SK-N-SH (cell line): Measurements from ENCODE around the gene TEX19.

Experiments used
- CHD2 ChIP-seq: fragments of 150-350 bp; IDR thresholded peaks from 2 replicates; pipeline ENCODE4 v1.6.1; 2018; ENCODE audit warnings: low read length; ENCODE audit not compliant: partially characterized antibody
- EP300 ChIP-seq, 2 experiments: IDR thresholded peaks; 2 replicates each; pipeline versions ENCODE4 v1.4.0 to v1.6.1; 2012; ENCODE audit warnings: borderline replicate concordance in 1 of 2, low read depth in 1 of 2, low read length in 1 of 2
- EZH2phosphoT487 ChIP-seq: fragments of 200-600 bp; sonication (generic); IDR thresholded peaks from 2 replicates; pipeline ENCODE4 v1.6.1; 2017; ENCODE audit warnings: low read depth, mixed run types, mild to moderate bottlenecking, antibody characterized with exemption, moderate library complexity, borderline replicate concordance
- GATA2 ChIP-seq: sonication (generic); formaldehyde crosslinking; IDR thresholded peaks from 2 replicates; pipeline ENCODE4 v1.5.0; 2020; ENCODE audit warnings: mild to moderate bottlenecking, missing genetic modification reagents
- MXI1 ChIP-seq: IDR thresholded peaks from 2 replicates; pipeline ENCODE4 v1.6.1; 2012; ENCODE audit warnings: mild to moderate bottlenecking, low read depth, low read length, improper control_type of control experiment
- NFIC ChIP-seq: IDR thresholded peaks from 2 replicates; pipeline ENCODE4 v1.4.0; 2012; ENCODE audit warnings: borderline replicate concordance
- POLR2AphosphoS5 ChIP-seq: IDR thresholded peaks from 2 replicates; pipeline ENCODE4 v1.6.1; 2012; ENCODE audit warnings: low read depth, low read length
- RXRA ChIP-seq: IDR thresholded peaks from 2 replicates; pipeline ENCODE4 v1.4.0; 2012; ENCODE audit warnings: low read depth, mild to moderate bottlenecking, borderline replicate concordance
- SIN3A ChIP-seq: IDR thresholded peaks from 2 replicates; pipeline ENCODE4 v1.6.1; 2012; ENCODE audit warnings: low read depth, mild to moderate bottlenecking, low read length, moderate library complexity, borderline replicate concordance
- TAF1 ChIP-seq: IDR thresholded peaks from 2 replicates; pipeline ENCODE4 v1.6.1; 2012; ENCODE audit warnings: low read depth, mild to moderate bottlenecking, low read length, moderate library complexity, borderline replicate concordance
- TF ChIP-seq, protein P1 (sequence below): fragments of 200-600 bp; sonication (generic); IDR thresholded peaks from 2 replicates; pipeline ENCODE4 v1.6.1; 2017; ENCODE audit warnings: antibody characterized with exemption, mild to moderate bottlenecking, moderate library complexity
- TF ChIP-seq, protein P2 (sequence below): IDR thresholded peaks from 2 replicates; pipeline ENCODE4 v1.4.0; 2012; ENCODE audit warnings: low read depth
- TF ChIP-seq, protein P3 (sequence below): IDR thresholded peaks from 2 replicates; pipeline ENCODE4 v1.6.1; 2012; ENCODE audit warnings: mild to moderate bottlenecking, low read depth, low read length, moderate library complexity
- TF ChIP-seq, protein P4 (sequence below): IDR thresholded peaks from 2 replicates; pipeline ENCODE4 v1.4.0; 2012; ENCODE audit warnings: low read depth, borderline replicate concordance

DNA sequence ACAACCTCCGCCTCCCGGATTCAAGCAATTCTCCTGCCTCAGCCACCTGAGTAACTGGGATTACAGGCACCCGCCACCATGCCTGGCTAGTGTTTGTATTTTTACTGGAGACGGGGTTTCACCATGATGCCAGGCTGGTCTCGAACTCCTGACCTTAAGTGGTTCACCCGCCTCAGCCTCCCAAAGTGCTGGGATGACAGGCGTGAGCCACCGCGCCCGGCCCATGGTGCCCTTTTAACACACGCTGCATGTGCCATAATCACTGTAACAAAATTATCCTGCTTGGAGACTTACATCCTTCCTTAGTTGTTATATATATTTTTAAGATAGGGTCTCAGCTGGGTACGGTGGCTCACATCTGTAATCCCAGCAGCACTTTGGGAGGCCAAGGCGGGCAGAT is 47.1 kb upstream of the TEX19 start:
- TF ChIP-seq TAF1 = no peak
- TF ChIP-seq SIN3A = no peak
- TF ChIP-seq CHD2 = no peak
- TF ChIP-seq, protein P1, sequence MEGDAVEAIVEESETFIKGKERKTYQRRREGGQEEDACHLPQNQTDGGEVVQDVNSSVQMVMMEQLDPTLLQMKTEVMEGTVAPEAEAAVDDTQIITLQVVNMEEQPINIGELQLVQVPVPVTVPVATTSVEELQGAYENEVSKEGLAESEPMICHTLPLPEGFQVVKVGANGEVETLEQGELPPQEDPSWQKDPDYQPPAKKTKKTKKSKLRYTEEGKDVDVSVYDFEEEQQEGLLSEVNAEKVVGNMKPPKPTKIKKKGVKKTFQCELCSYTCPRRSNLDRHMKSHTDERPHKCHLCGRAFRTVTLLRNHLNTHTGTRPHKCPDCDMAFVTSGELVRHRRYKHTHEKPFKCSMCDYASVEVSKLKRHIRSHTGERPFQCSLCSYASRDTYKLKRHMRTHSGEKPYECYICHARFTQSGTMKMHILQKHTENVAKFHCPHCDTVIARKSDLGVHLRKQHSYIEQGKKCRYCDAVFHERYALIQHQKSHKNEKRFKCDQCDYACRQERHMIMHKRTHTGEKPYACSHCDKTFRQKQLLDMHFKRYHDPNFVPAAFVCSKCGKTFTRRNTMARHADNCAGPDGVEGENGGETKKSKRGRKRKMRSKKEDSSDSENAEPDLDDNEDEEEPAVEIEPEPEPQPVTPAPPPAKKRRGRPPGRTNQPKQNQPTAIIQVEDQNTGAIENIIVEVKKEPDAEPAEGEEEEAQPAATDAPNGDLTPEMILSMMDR = no peak
- TF ChIP-seq, protein P2, sequence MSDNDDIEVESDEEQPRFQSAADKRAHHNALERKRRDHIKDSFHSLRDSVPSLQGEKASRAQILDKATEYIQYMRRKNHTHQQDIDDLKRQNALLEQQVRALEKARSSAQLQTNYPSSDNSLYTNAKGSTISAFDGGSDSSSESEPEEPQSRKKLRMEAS = no peak
- TF ChIP-seq, protein P3, sequence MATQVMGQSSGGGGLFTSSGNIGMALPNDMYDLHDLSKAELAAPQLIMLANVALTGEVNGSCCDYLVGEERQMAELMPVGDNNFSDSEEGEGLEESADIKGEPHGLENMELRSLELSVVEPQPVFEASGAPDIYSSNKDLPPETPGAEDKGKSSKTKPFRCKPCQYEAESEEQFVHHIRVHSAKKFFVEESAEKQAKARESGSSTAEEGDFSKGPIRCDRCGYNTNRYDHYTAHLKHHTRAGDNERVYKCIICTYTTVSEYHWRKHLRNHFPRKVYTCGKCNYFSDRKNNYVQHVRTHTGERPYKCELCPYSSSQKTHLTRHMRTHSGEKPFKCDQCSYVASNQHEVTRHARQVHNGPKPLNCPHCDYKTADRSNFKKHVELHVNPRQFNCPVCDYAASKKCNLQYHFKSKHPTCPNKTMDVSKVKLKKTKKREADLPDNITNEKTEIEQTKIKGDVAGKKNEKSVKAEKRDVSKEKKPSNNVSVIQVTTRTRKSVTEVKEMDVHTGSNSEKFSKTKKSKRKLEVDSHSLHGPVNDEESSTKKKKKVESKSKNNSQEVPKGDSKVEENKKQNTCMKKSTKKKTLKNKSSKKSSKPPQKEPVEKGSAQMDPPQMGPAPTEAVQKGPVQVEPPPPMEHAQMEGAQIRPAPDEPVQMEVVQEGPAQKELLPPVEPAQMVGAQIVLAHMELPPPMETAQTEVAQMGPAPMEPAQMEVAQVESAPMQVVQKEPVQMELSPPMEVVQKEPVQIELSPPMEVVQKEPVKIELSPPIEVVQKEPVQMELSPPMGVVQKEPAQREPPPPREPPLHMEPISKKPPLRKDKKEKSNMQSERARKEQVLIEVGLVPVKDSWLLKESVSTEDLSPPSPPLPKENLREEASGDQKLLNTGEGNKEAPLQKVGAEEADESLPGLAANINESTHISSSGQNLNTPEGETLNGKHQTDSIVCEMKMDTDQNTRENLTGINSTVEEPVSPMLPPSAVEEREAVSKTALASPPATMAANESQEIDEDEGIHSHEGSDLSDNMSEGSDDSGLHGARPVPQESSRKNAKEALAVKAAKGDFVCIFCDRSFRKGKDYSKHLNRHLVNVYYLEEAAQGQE = no peak
- TF ChIP-seq POLR2AphosphoS5 = no peak
- TF ChIP-seq EP300 (IDR thresholded peaks at IDR 0.05; ENCODE audit: borderline replicate concordance in 1 of 2, low read depth in 1 of 2, low read length in 1 of 2) = no peak
- TF ChIP-seq RXRA = no peak
- TF ChIP-seq NFIC = no peak
- TF ChIP-seq EZH2phosphoT487 = no peak
- no peak for TF ChIP-seq GATA2 (CRISPR knock-in tag)
- TF ChIP-seq, protein P4, sequence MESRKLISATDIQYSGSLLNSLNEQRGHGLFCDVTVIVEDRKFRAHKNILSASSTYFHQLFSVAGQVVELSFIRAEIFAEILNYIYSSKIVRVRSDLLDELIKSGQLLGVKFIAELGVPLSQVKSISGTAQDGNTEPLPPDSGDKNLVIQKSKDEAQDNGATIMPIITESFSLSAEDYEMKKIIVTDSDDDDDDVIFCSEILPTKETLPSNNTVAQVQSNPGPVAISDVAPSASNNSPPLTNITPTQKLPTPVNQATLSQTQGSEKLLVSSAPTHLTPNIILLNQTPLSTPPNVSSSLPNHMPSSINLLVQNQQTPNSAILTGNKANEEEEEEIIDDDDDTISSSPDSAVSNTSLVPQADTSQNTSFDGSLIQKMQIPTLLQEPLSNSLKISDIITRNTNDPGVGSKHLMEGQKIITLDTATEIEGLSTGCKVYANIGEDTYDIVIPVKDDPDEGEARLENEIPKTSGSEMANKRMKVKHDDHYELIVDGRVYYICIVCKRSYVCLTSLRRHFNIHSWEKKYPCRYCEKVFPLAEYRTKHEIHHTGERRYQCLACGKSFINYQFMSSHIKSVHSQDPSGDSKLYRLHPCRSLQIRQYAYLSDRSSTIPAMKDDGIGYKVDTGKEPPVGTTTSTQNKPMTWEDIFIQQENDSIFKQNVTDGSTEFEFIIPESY = no peak
- no peak for TF ChIP-seq MXI1
